Fibroblast of the aortic adventitia (primary cell): ENCODE data around the gene HSPA13. TPM values are rescaled to one million over a fixed set of nuclear protein-coding genes. Genes with fewer than 3 reads are reported as not detected.
A peak's percentile ranks its signal among the peaks of the same experiment; 100 is the strongest.

Source experiments
- DNase-seq: peaks from one replicate; pipeline ENCODE4 v3.0.0-alpha.2; 2010; ENCODE audit warnings: low read depth
- H3K4me3 ChIP-seq: 2 replicates; pipeline ENCODE4 v1.5.1; 2011; ENCODE audit warnings: low read depth, mild to moderate bottlenecking, control low read depth, low read length, moderate library complexity
- total RNA-seq: library from RNA; depleted of rRNA; stranded (reverse); fragments of >200 nt; gene quantifications from 2 replicates; pipeline ENCODE4 v1.2.3, GENCODE V29; 2012; ENCODE audit warnings: low replicate concordance
- TF ChIP-seq, protein P1 (sequence below): IDR thresholded peaks from 2 replicates; pipeline ENCODE4 v1.5.1; 2011; ENCODE audit warnings: mild to moderate bottlenecking, low read length, control low read depth, inconsistent platforms; ENCODE audit not compliant: insufficient read depth

The HSPA13 gene
- total RNA-seq, 1 donor: 78.3 TPM

DNA sequence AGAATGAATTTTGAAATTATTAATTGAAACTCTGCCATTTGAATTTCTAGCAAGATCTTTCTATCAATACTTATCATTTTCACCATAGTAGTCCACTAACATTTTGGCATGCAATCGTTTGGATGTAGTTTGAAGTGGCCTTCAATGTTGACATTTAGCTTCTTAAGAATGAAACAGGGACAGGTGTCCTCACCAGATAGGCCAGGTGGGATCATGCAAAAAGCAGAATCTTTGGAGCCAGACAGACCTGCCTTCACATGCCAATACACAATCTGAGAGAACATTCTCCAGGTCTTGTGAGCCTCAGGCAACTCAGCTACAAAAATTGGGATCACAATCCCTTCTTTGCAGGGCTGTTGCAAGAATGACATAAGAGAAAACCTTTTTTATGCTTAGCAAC is 18.3 kb upstream of the HSPA13 start:
- TF ChIP-seq, protein P1, sequence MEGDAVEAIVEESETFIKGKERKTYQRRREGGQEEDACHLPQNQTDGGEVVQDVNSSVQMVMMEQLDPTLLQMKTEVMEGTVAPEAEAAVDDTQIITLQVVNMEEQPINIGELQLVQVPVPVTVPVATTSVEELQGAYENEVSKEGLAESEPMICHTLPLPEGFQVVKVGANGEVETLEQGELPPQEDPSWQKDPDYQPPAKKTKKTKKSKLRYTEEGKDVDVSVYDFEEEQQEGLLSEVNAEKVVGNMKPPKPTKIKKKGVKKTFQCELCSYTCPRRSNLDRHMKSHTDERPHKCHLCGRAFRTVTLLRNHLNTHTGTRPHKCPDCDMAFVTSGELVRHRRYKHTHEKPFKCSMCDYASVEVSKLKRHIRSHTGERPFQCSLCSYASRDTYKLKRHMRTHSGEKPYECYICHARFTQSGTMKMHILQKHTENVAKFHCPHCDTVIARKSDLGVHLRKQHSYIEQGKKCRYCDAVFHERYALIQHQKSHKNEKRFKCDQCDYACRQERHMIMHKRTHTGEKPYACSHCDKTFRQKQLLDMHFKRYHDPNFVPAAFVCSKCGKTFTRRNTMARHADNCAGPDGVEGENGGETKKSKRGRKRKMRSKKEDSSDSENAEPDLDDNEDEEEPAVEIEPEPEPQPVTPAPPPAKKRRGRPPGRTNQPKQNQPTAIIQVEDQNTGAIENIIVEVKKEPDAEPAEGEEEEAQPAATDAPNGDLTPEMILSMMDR: no peak
- no peak overlapping the region for H3K4me3 ChIP-seq
- DNase-seq: no peak

GRCh38 chr21:14388282-14388681 is 5.3 kb upstream of the HSPA13 start:
- H3K4me3 ChIP-seq: no peak overlapping the region
- TF ChIP-seq, protein P1: no peak

GRCh38 chr21:14384453-14384852 is 1.5 kb upstream of the HSPA13 start:
- no peak for DNase-seq
- TF ChIP-seq, protein P1: no peak
- H3K4me3 ChIP-seq: no peak overlapping the region

More at GRCh38 chr21:14388282-14388681, 5.3 kb upstream of the HSPA13 start:
- DNase-seq: no peak

DNA sequence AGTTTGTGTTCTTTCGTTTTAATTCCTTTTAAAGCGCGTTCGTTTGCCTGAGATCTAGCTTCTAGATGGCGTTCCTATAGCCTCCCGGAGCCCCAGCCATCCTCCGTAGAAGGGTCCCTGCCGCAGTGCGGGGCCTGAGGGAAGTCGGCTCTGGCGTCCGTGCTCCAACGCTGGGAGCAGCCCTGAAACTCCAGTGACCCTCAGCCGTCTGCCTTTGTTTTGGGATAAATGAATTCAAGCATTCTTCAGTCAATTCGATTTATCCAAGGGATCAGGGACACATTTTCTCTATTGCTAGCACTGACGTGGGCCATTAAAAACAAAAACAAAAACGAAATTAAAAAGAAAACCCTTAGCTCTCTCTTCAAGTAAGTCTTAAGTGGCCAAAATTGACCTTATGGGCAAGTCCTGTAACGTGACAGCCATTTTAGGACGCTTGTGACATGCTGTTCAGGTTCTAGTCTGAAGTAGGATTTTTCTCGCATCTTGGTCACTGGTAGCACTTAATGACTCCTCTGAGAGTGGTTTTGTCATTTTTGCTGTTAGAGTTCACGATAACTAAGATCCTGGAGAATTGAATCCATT is 742 bp upstream of the HSPA13 start:
- TF ChIP-seq, protein P1: no peak
- peak overlapping the region; percentile 69 for H3K4me3 ChIP-seq
- DNase-seq: no peak

DNA sequence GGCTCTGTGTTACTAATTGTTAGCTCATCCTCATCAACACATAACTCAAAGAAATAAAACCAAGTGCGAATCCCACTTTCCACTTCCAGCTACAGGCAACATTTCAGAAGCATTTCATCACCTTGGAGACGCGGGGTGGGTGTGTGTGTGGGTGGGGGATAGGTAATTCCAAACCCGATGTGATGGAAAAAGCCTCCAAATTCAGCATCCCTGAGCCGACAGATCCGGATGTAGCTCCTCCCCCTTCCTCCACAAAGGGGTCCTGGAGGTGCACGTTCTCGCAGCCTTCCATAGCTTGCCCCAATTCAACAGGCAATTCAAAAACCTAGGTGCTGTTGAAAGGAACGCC is 486 bp downstream of the HSPA13 start:
- DNase-seq: peak; percentile 52
- peak overlapping the region; percentile 91 for H3K4me3 ChIP-seq
- TF ChIP-seq, protein P1: no peak

- TF ChIP-seq, protein P1: peak; percentile 2
- no peak for DNase-seq
These were observed 6.1 kb downstream of the HSPA13 start for GRCh38 chr21:14376854-14377253.

GRCh38 chr21:14366998-14367397 is 15.9 kb downstream of the HSPA13 start:
- H3K4me3 ChIP-seq: no peak overlapping the region
- no peak for DNase-seq
- TF ChIP-seq, protein P1: no peak

More at GRCh38 chr21:14376854-14377253, 6.1 kb downstream of the HSPA13 start:
- no peak overlapping the region for H3K4me3 ChIP-seq
